PC-3 (cell line): ENCODE measurements around the gene LTBP1.

Experiments
- CTCF ChIP-seq: fragments of 300-600 bp; sonication (generic); conservative IDR thresholded peaks from 2 replicates; pipeline ENCODE4 v1.5.1; 2017; ENCODE audit warnings: antibody characterized with exemption, low read depth, mild to moderate bottlenecking, low read length
- EZH2 ChIP-seq: fragments of 300-600 bp; sonication (generic); IDR thresholded peaks from one replicate; pipeline ENCODE4 v1.6.1; 2017; ENCODE audit warnings: antibody characterized with exemption, mild to moderate bottlenecking, low read length; ENCODE audit not compliant: unreplicated experiment
- EZH2phosphoT487 ChIP-seq: fragments of 300-600 bp; sonication (generic); IDR thresholded peaks from 2 replicates; pipeline ENCODE4 v1.6.1; 2018; ENCODE audit warnings: mild to moderate bottlenecking, antibody characterized with exemption, low read length, borderline replicate concordance

DNA sequence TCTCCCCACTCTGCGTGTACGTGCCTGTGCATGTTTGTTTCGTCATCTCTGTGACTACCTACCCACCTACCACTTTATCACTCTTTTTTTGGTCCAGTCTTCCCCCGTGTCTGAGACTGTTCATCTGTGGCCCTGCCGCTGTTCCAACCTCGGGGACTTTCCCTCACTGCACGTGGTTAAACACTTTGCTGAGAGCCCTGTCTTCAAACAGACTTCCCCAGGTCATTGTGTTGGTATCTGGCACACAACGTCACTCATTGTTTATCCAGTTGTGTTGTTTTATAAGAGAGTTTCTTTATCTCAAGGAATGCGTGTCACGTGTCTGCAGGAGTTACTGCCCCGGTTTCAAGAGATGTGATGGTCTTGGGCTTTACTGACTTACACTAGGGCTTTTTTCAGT, 267.7 kb downstream of the LTBP1 start:
- TF ChIP-seq CTCF = no peak
- TF ChIP-seq EZH2 = no peak
- no peak for TF ChIP-seq EZH2phosphoT487
